ENCODE measurements around the gene GABRE. TPM values are rescaled to one million over a fixed set of nuclear protein-coding genes. Genes with fewer than 3 reads are reported as not detected.
A peak's percentile ranks its signal among the peaks of the same experiment; 100 is the strongest.

GABRE gene
- polyA plus RNA-seq, 2 of the 4 experiments (the other 2 are of a cell fraction): 60.7 to 92.4 TPM

DNA sequence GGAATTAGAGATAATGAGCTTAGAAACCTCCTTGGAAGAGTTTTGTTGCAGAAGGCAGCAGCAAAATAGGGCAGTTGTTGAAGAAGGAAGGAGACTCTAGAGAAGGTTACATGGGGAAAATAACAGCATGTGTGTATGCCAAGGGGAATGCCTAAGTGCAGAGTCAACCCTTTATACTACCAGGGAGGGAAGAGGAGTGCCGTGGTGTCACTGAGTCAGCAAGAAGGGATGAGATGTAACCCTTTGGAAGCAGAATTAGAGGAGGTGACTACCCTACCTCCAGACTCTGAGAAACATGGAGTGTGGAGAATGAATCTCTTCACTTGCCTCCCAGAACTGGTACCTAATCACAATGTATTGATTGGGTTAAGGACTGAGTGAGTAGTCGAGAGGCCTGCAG lies 6.7 kb upstream of the GABRE start:
- ChIA-PET POLR2A (no interaction called here), CTCF (no interaction called here)
- WGBS (ENCODE audit: missing lambda C conversion rate): 24% methylated on average over 2 of the region's 2 CpGs
- FAIRE-seq: no peak
- peak overlapping the region; percentile 82 to 90 for H3K27ac ChIP-seq
- peak in 1 of 2 experiments; percentile 45 for DNase-seq (ENCODE audit: low read depth in 1 of 2, low spot score in 1 of 2)
- peak; percentile 54 to 61; a peak in 4 of 6 replicates for ATAC-seq
- no peaks in the 10 kb centered on the region for H3K9me3 ChIP-seq
- no peak overlapping the region for H3K4me3 ChIP-seq
- H3K4me1 ChIP-seq: peaks cover 69% of the 10 kb centered on the region
- H3K4me2 ChIP-seq: peak overlapping the region; percentile 79
- TF ChIP-seq MAFK (IDR thresholded peaks at IDR 0.05; ENCODE audit: partially characterized antibody) (peak; percentile 75), RCOR1 (IDR thresholded peaks at IDR 0.05; ENCODE audit: low read depth, low read length) (no peak)

DNA sequence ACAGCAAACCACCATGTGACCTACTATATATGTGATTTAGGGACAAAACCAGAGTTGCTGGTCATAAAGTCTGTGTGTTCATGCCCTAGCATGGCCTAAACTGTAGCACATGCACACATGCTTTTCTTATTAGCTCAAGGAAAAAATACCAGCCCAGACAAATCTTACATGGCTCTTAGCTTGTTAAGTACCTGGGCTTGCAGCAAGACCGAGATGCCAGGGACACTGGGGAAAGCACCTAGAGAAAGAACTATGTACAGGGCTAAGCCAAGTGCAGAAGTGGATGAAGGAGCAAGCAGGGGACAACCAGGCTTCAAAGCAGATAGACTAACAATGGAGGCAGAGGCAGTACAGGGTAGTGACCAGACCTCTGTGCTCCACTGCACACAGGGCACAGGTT lies 3.4 kb upstream of the GABRE start:
- FAIRE-seq (no peak), ATAC-seq (no peak), DNase-seq (ENCODE audit: low read depth in 1 of 2, low spot score in 1 of 2) (no peak)
- Histone ChIP-seq H3K27ac (peak overlapping the region in 1 of 2 experiments; percentile 51; a peak in 2 of 6 replicates), H3K4me2 (no peak overlapping the region), H3K4me1 (peaks cover 46% of the 10 kb centered on the region), H3K4me3 (no peak overlapping the region), H3K9me3 (no peaks in the 10 kb centered on the region)
- WGBS (ENCODE audit: missing lambda C conversion rate): 73% methylated on average over 1 of the region's 1 CpG
- ChIA-PET POLR2A (no interaction called here), CTCF (interaction anchor here (0.6 to 1.5 kb wide), 4 partner anchors 8 to 847 kb away, joined by 3 to 4 read pairs (median 3); no protein-coding TSS in a partner anchor)
- TF ChIP-seq ZC3H11A (IDR thresholded peaks at IDR 0.05) (no peak), JUNB (IDR thresholded peaks at IDR 0.05) (no peak), HOXB5 (CRISPR knock-in tag; IDR thresholded peaks at IDR 0.05) (no peak), FOSB (CRISPR knock-in tag; IDR thresholded peaks at IDR 0.05) (no peak), EHMT2 (IDR thresholded peaks at IDR 0.05; ENCODE audit: low read depth) (no peak), KDM1A (IDR thresholded peaks at IDR 0.05; ENCODE audit: low read depth) (no peak), HDAC2 (IDR thresholded peaks at IDR 0.05) (no peak), MAFK (IDR thresholded peaks at IDR 0.05; ENCODE audit: partially characterized antibody) (no peak), CBX8 (IDR thresholded peaks at IDR 0.05) (no peak)
- TF ChIP-seq, protein P1, sequence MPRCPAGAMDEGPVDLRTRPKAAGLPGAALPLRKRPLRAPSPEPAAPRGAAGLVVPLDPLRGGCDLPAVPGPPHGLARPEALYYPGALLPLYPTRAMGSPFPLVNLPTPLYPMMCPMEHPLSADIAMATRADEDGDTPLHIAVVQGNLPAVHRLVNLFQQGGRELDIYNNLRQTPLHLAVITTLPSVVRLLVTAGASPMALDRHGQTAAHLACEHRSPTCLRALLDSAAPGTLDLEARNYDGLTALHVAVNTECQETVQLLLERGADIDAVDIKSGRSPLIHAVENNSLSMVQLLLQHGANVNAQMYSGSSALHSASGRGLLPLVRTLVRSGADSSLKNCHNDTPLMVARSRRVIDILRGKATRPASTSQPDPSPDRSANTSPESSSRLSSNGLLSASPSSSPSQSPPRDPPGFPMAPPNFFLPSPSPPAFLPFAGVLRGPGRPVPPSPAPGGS (IDR thresholded peaks at IDR 0.05): no peak
- TF ChIP-seq, protein P2, sequence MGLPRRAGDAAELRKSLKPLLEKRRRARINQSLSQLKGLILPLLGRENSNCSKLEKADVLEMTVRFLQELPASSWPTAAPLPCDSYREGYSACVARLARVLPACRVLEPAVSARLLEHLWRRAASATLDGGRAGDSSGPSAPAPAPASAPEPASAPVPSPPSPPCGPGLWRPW (IDR thresholded peaks at IDR 0.05): no peak

DNA sequence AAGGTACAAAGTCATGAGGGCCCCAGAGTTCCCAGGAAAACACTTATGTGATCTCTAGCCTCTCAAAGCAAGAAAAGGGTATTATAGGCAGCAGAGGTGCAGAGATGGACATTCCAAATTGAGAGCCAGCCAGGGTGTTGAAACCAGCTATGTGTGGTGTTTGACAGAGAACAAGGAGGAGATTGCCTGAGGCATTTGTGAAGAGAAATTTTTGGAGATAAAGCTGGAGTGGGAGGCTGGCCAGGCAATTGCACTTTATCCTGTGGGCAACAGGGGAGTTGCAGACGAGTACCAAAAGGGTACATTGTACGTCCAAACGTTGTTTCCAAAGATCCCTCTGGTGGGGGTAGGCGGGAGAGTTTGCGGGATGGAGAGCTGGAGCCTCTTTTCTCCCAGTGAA lies 2.5 kb upstream of the GABRE start:
- ChIA-PET POLR2A (no interaction called here), CTCF (interaction anchor here (1.1 to 1.5 kb wide), 4 partner anchors 9 to 223 kb away, joined by 3 read pairs; no protein-coding TSS in a partner anchor)
- no peak for DNase-seq (ENCODE audit: low read depth in 1 of 2, low spot score in 1 of 2)
- H3K4me3 ChIP-seq: no peak overlapping the region
- H3K27ac ChIP-seq: peak overlapping the region in 1 of 2 experiments; percentile 19; a peak in 2 of 6 replicates
- 52% methylated on average over 5 of the region's 5 CpGs for WGBS (ENCODE audit: missing lambda C conversion rate)
- TF ChIP-seq EHF (CRISPR knock-in tag; IDR thresholded peaks at IDR 0.05) (no peak), CHD2 (IDR thresholded peaks at IDR 0.05; ENCODE audit: low read length, partially characterized antibody) (no peak), FOXS1 (CRISPR knock-in tag; IDR thresholded peaks at IDR 0.05) (no peak), HEYL (CRISPR knock-in tag; IDR thresholded peaks at IDR 0.05) (no peak), RARB (CRISPR knock-in tag; IDR thresholded peaks at IDR 0.05) (no peak), RAD21 (conservative IDR thresholded peaks at IDR 0.05 in 1 of 2, IDR thresholded peaks at IDR 0.05 in 1 of 2) (no peak), KDM1A (IDR thresholded peaks at IDR 0.05; ENCODE audit: low read depth) (no peak), HOXB13 (CRISPR knock-in tag; IDR thresholded peaks at IDR 0.05; ENCODE audit: low read depth) (no peak), POLR2AphosphoS2 (conservative IDR thresholded peaks at IDR 0.05; ENCODE audit: low read length) (no peak)
- TF ChIP-seq, protein P3, sequence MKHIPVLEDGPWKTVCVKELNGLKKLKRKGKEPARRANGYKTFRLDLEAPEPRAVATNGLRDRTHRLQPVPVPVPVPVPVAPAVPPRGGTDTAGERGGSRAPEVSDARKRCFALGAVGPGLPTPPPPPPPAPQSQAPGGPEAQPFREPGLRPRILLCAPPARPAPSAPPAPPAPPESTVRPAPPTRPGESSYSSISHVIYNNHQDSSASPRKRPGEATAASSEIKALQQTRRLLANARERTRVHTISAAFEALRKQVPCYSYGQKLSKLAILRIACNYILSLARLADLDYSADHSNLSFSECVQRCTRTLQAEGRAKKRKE (CRISPR knock-in tag; IDR thresholded peaks at IDR 0.05; ENCODE audit: low read depth): no peak
- TF ChIP-seq, protein P4, sequence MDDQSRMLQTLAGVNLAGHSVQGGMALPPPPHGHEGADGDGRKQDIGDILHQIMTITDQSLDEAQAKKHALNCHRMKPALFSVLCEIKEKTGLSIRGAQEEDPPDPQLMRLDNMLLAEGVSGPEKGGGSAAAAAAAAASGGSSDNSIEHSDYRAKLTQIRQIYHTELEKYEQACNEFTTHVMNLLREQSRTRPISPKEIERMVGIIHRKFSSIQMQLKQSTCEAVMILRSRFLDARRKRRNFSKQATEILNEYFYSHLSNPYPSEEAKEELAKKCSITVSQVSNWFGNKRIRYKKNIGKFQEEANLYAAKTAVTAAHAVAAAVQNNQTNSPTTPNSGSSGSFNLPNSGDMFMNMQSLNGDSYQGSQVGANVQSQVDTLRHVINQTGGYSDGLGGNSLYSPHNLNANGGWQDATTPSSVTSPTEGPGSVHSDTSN (IDR thresholded peaks at IDR 0.05): no peak
- ATAC-seq: no peak
- no peak for FAIRE-seq
- H3K4me1 ChIP-seq: peaks cover 39% of the 10 kb centered on the region
- no peaks in the 10 kb centered on the region for H3K9me3 ChIP-seq
- H3K4me2 ChIP-seq: peak overlapping the region; percentile 6; the same call in 1 of the 3 replicates
